ENCODE data around the gene CELF2. TPM values are rescaled to one million over a fixed set of nuclear protein-coding genes. Genes with fewer than 3 reads are reported as not detected.

Gene CELF2
- total RNA-seq, 2 donors from 2014 or later, result 10.4 to 11.2 TPM

DNA sequence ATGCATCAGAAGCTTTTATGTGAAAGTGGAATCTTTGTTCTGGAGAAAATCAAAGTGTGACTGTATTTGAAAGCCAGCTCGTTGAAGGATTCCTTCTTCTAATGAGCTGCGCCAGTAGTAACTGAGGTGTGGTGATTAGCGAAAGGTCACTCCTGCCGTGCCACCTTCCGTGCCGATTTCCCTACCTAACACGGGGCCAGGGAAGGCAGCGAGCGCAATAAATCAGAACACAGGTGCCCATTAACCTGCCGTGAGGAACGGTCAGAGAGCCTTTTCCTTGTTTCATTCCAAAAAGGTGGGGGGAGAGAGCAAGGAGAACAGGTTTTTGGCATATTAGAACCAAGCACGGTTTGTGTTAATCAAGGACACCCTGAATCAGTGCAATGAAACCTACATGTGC is 258.0 kb downstream of the CELF2 start:
- ATAC-seq, result no peak
- Histone ChIP-seq H3K9me3 (no peaks in the 10 kb centered on the region), H3K27me3 (peaks cover 0 to 4% of the 10 kb centered on the region in 2 donors), H3K4me1 (peaks cover 3% of the 10 kb centered on the region), H3K27ac (no peak overlapping the region), H3K36me3 (replicated peaks in 1 of 2; ENCODE audit: insufficient read depth in 1 of 2, low read depth in 2 of 2) (no peaks in the 10 kb centered on the region), H3K4me3 (no peak overlapping the region)
- TF ChIP-seq, protein P1, sequence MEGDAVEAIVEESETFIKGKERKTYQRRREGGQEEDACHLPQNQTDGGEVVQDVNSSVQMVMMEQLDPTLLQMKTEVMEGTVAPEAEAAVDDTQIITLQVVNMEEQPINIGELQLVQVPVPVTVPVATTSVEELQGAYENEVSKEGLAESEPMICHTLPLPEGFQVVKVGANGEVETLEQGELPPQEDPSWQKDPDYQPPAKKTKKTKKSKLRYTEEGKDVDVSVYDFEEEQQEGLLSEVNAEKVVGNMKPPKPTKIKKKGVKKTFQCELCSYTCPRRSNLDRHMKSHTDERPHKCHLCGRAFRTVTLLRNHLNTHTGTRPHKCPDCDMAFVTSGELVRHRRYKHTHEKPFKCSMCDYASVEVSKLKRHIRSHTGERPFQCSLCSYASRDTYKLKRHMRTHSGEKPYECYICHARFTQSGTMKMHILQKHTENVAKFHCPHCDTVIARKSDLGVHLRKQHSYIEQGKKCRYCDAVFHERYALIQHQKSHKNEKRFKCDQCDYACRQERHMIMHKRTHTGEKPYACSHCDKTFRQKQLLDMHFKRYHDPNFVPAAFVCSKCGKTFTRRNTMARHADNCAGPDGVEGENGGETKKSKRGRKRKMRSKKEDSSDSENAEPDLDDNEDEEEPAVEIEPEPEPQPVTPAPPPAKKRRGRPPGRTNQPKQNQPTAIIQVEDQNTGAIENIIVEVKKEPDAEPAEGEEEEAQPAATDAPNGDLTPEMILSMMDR (IDR thresholded peaks at IDR 0.05), result no peak
- TF ChIP-seq POLR2A (IDR thresholded peaks at IDR 0.05), result no peak
- intact Hi-C loops (cut with DNase I), result no loop called here
- DNase-seq, result no peak
- WGBS, 2 donors, result 54 to 63% methylated on average over 12 of the region's 12 CpGs

DNA sequence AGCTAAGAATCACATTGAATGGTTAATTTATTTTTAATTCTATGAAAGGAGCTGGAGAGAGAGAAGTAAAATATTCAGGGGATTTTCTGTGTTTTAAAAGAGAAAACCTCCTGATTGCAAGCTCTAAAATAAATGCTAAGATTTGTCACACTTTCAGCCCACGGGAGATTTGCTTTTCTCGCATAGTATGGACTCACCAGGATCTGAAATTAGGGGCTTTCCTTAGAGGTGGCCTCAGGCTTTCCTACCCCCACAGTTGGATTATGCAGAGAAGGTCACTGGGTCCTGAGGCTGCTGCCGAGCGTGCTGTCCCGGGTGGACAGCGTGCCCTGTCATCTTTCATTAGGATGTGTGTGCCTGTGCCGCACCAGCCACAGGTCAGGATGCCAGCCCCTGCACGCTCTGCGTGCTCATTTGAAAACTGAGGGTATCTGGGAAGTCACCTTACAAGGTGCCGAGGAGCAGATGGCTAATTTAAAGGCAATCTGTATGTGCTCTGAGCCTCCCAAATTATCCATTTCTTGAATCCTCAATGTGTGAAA is 258.8 kb downstream of the CELF2 start:
- WGBS, 2 donors, result 69 to 80% methylated on average over 10 of the region's 10 CpGs
- DNase-seq (no peak), ATAC-seq (no peak)
- H3K36me3 ChIP-seq (replicated peaks in 1 of 2; ENCODE audit: insufficient read depth in 1 of 2, low read depth in 2 of 2), result no peaks in the 10 kb centered on the region
- no peak overlapping the region for H3K4me3 ChIP-seq
- H3K9me3 ChIP-seq, result no peaks in the 10 kb centered on the region
- no peak for TF ChIP-seq POLR2A (IDR thresholded peaks at IDR 0.05)
- TF ChIP-seq, protein P1 (IDR thresholded peaks at IDR 0.05), result no peak
- H3K27me3 ChIP-seq, result no peaks in the 10 kb centered on the region
- intact Hi-C loops (cut with DNase I), result no loop called here
- H3K27ac ChIP-seq, result no peak overlapping the region
- no peaks in the 10 kb centered on the region for H3K4me1 ChIP-seq

DNA sequence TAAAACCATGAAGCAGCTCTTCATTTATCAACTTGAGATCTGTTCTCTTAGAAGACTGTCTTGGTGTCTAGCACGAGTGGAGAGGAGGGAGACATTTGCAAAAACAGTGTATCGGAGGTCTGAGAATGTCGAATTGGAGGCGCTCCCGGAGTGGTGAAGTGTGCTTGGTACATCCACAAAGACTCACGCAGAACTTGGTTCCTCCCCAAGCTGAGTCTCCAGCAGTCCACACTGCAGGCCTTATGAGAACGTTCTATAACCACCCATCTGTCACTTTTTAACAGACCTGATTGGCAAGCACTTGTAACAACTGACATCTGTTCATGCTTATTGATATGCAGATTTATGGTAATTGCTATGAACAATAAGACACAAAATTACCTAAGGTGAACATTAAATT is 261.6 kb downstream of the CELF2 start:
- Histone ChIP-seq H3K9me3 (no peaks in the 10 kb centered on the region), H3K36me3 (replicated peaks in 1 of 2; ENCODE audit: insufficient read depth in 1 of 2, low read depth in 2 of 2) (no peaks in the 10 kb centered on the region), H3K27ac (no peak overlapping the region), H3K27me3 (no peaks in the 10 kb centered on the region), H3K4me3 (no peak overlapping the region), H3K4me1 (no peaks in the 10 kb centered on the region)
- DNase-seq (no peak), ATAC-seq (no peak)
- TF ChIP-seq POLR2A (IDR thresholded peaks at IDR 0.05), result no peak
- TF ChIP-seq, protein P1 (IDR thresholded peaks at IDR 0.05), result no peak
- 73 to 74% methylated on average over 7 of the region's 7 CpGs for WGBS, 2 donors
- intact Hi-C loops (cut with DNase I), result no loop called here

DNA sequence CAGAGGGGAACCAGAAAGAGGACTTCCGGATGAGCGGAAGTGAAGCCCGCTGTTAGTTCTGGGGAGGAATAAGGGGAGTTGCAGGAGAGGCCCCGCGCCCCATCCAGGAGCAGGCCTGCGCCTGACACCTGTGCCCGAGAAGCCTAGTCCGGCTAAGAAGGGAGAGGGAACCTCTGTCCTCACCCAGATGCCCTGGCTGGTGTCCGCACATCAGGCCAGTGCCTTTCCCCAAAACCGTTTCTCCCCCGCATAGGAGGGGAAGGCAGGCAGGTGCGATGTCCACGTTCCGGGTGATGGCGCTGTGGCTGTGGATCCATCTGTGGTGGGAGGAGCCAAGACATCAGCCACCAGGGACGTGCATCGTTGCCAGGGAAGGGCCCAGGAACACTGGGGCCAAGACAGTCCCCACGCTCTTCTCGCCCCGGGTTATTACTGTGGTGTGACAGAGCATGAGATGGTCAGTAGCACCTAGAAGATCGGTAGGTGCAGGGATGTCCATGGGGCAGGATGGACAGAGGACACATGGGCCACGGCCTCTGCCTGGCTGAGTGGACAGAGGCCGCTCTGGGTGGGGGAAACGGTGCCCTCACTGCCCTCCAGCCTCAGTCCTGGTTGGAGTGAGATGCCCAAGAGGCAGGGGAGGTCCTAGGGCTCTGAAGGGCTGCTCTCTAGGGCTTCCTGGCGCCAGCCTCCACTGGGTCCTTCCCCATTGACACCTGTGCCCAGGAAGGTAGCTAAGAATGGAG is 262.7 kb downstream of the CELF2 start:
- Histone ChIP-seq H3K27ac (no peak overlapping the region), H3K36me3 (replicated peaks in 1 of 2; ENCODE audit: insufficient read depth in 1 of 2, low read depth in 2 of 2) (no peaks in the 10 kb centered on the region), H3K9me3 (no peaks in the 10 kb centered on the region), H3K4me3 (no peak overlapping the region), H3K4me1 (no peaks in the 10 kb centered on the region), H3K27me3 (no peaks in the 10 kb centered on the region)
- TF ChIP-seq, protein P1 (IDR thresholded peaks at IDR 0.05), result no peak
- TF ChIP-seq POLR2A (IDR thresholded peaks at IDR 0.05), result no peak
- 86 to 94% methylated on average over 16 to 24 of the region's 25 CpGs for WGBS, 2 donors
- intact Hi-C loops (cut with DNase I), result no loop called here
- ATAC-seq (no peak), DNase-seq (no peak)

DNA sequence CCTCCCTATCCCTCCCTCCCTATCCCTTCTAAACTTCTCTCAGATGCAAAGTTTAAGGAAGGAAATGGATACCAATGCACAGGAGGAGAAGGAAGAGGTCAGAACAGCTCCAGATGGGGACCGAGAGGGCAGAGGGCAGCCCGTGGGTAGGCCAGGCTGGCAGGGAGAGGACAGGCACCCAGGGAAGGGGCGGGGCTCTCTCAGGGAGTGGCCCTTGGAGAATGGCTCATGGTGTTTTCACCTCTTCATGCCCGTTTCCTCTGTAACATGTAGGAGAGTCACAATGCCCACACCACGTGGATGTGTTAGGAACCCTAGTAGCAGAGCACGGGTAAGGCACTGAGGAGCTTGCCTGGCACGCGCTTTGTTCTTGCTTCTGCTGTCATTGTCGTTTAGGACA is 264.5 kb downstream of the CELF2 start:
- Histone ChIP-seq H3K4me1 (no peaks in the 10 kb centered on the region), H3K4me3 (no peak overlapping the region), H3K27me3 (no peaks in the 10 kb centered on the region), H3K36me3 (replicated peaks in 1 of 2; ENCODE audit: insufficient read depth in 1 of 2, low read depth in 2 of 2) (no peaks in the 10 kb centered on the region), H3K27ac (no peak overlapping the region), H3K9me3 (no peaks in the 10 kb centered on the region)
- intact Hi-C loops (cut with DNase I), result no loop called here
- ATAC-seq (no peak), DNase-seq (no peak)
- WGBS, 2 donors, result 63 to 74% methylated on average over 9 of the region's 9 CpGs
- TF ChIP-seq, protein P1 (IDR thresholded peaks at IDR 0.05), result no peak
- TF ChIP-seq POLR2A (IDR thresholded peaks at IDR 0.05), result no peak

Measured in body of pancreas (tissue), 4 donors.